ENCODE measurements around the gene IMMP2L. TPM values are rescaled to one million over a fixed set of nuclear protein-coding genes. Genes with fewer than 3 reads are reported as not detected.

IMMP2L gene
- total RNA-seq, 3 donors from 2014 or later (not counting 1 experiment from before 2014, with no cell fraction given): 6.9 to 9.2 (median 8.7) TPM

- Histone ChIP-seq H3K27me3 (ENCODE audit: control insufficient read depth, insufficient read depth, low read length) (no peaks in the 10 kb centered on the region), H3K4me1 (ENCODE audit: control insufficient read depth, insufficient read depth, low read length) (no peaks in the 10 kb centered on the region), H3K36me3 (ENCODE audit: control insufficient read depth, insufficient read depth, low read length) (no peaks in the 10 kb centered on the region), H3K9me3 (ENCODE audit: control insufficient read depth, insufficient read depth, low read length) (no peaks in the 10 kb centered on the region), H3K4me3 (ENCODE audit: low read length) (no peak overlapping the region), H3K27ac (ENCODE audit: low read length) (no peak overlapping the region)
- intact Hi-C loops (cut with micrococcal nuclease): no loop called here
- TF ChIP-seq CTCF (IDR thresholded peaks at IDR 0.05): no peak
- Mint-ChIP-seq H3K36me3 (no peaks in the 10 kb centered on the region), H3K4me3 (no peak overlapping the region), H3K27ac (no peak overlapping the region), H3K9me3 (peaks cover 6 to 7% of the 10 kb centered on the region in 2 donors), H3K4me1 (no peaks in the 10 kb centered on the region), H3K27me3 (ENCODE audit: low read depth in 2 of 2) (no peaks in the 10 kb centered on the region)
- no peak for ATAC-seq
- WGBS (ENCODE audit: insufficient coverage): 100% methylated on average over 2 of the region's 3 CpGs
- no peak for DNase-seq
Measured at GRCh38 chr7:111174510-111174909, 387.8 kb downstream of the IMMP2L start.

DNA sequence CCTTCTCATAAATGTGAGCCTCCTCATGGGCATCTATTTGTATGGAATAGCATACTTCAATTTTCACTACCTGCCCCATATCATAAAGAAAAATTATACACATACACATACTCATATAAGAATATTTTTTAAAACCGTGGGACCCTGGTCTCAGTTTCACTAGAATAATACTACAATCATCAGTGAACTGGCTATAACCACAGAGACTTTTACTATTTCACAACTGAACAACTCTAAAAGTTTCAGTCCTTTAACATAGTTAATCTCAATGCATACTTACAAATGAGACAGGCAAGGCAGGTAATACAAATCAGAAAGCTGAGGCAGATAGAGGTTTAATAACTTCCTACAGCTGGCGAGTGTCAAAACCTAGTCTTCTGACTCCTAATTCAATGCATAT lies 388.3 kb downstream of the IMMP2L start:
- intact Hi-C loops (cut with micrococcal nuclease): no loop called here
- H3K27ac ChIP-seq (ENCODE audit: low read length): no peak overlapping the region
- H3K4me1 Mint-ChIP-seq: no peaks in the 10 kb centered on the region
- H3K4me3 ChIP-seq (ENCODE audit: low read length): no peak overlapping the region
- H3K27ac Mint-ChIP-seq: no peak overlapping the region
- no peak for TF ChIP-seq CTCF (IDR thresholded peaks at IDR 0.05)
- no peak for ATAC-seq
- H3K4me1 ChIP-seq (ENCODE audit: control insufficient read depth, insufficient read depth, low read length): no peaks in the 10 kb centered on the region
- H3K9me3 Mint-ChIP-seq: peaks cover 6 to 11% of the 10 kb centered on the region in 2 donors
- no peaks in the 10 kb centered on the region for H3K36me3 ChIP-seq (ENCODE audit: control insufficient read depth, insufficient read depth, low read length)
- WGBS (ENCODE audit: insufficient coverage): 73% methylated on average over 2 of the region's 2 CpGs
- no peaks in the 10 kb centered on the region for H3K27me3 Mint-ChIP-seq (ENCODE audit: low read depth in 2 of 2)
- H3K9me3 ChIP-seq (ENCODE audit: control insufficient read depth, insufficient read depth, low read length): no peaks in the 10 kb centered on the region
- no peak overlapping the region for H3K4me3 Mint-ChIP-seq
- no peaks in the 10 kb centered on the region for H3K27me3 ChIP-seq (ENCODE audit: control insufficient read depth, insufficient read depth, low read length)
- DNase-seq: no peak
- H3K36me3 Mint-ChIP-seq: no peaks in the 10 kb centered on the region

DNA sequence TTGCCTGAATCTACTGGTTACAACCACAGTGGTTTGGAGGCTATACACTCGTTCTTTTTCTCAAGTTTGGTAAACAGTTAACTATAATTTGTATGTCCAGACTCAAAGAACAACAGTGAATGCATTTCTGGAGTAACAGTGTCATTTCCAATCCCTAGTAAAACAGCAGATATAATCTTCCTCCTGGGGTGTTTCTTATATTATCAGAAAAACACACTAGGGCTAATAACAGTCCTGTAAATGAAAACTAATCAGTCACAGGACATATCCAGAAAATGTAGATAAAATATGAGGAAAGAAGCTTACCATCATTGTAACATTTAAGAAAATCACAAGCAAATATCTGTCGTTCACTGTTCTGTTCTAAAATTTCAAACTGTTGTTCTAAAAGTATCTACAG lies 388.8 kb downstream of the IMMP2L start:
- 69% methylated on average over 1 of the region's 2 CpGs for WGBS (ENCODE audit: insufficient coverage)
- Histone ChIP-seq H3K4me1 (ENCODE audit: control insufficient read depth, insufficient read depth, low read length) (no peaks in the 10 kb centered on the region), H3K36me3 (ENCODE audit: control insufficient read depth, insufficient read depth, low read length) (no peaks in the 10 kb centered on the region), H3K9me3 (ENCODE audit: control insufficient read depth, insufficient read depth, low read length) (no peaks in the 10 kb centered on the region), H3K27me3 (ENCODE audit: control insufficient read depth, insufficient read depth, low read length) (no peaks in the 10 kb centered on the region), H3K27ac (ENCODE audit: low read length) (no peak overlapping the region), H3K4me3 (ENCODE audit: low read length) (no peak overlapping the region)
- Mint-ChIP-seq H3K9me3 (peaks cover 3 to 8% of the 10 kb centered on the region in 2 donors), H3K4me1 (no peaks in the 10 kb centered on the region), H3K27ac (no peak overlapping the region), H3K27me3 (ENCODE audit: low read depth in 2 of 2) (no peaks in the 10 kb centered on the region), H3K4me3 (no peak overlapping the region), H3K36me3 (no peaks in the 10 kb centered on the region)
- TF ChIP-seq CTCF (IDR thresholded peaks at IDR 0.05): no peak
- DNase-seq: no peak
- intact Hi-C loops (cut with micrococcal nuclease): no loop called here
- ATAC-seq: no peak

GRCh38 chr7:111172564-111173257 lies 389.6 kb downstream of the IMMP2L start:
- no peaks in the 10 kb centered on the region for H3K27me3 ChIP-seq (ENCODE audit: control insufficient read depth, insufficient read depth, low read length)
- intact Hi-C loops (cut with micrococcal nuclease): no loop called here
- no peaks in the 10 kb centered on the region for H3K9me3 ChIP-seq (ENCODE audit: control insufficient read depth, insufficient read depth, low read length)
- no peaks in the 10 kb centered on the region for H3K4me1 ChIP-seq (ENCODE audit: control insufficient read depth, insufficient read depth, low read length)
- H3K27me3 Mint-ChIP-seq (ENCODE audit: low read depth in 2 of 2): no peaks in the 10 kb centered on the region
- H3K27ac ChIP-seq (ENCODE audit: low read length): no peak overlapping the region
- ATAC-seq (no peak), DNase-seq (no peak)
- H3K4me3 Mint-ChIP-seq: no peak overlapping the region
- H3K4me1 Mint-ChIP-seq: no peaks in the 10 kb centered on the region
- no peak for TF ChIP-seq CTCF (IDR thresholded peaks at IDR 0.05)
- H3K36me3 ChIP-seq (ENCODE audit: control insufficient read depth, insufficient read depth, low read length): no peaks in the 10 kb centered on the region
- H3K36me3 Mint-ChIP-seq: no peaks in the 10 kb centered on the region
- H3K9me3 Mint-ChIP-seq: peaks cover 3 to 8% of the 10 kb centered on the region in 2 donors
- no peak overlapping the region for H3K4me3 ChIP-seq (ENCODE audit: low read length)
- no peak overlapping the region for H3K27ac Mint-ChIP-seq
- 81% methylated on average over 2 of the region's 2 CpGs for WGBS (ENCODE audit: insufficient coverage)
